ENCODE results near the gene CFAP141. TPM values are rescaled to one million over a fixed set of nuclear protein-coding genes. Genes with fewer than 3 reads are reported as not detected.

CFAP141 gene
- total and polyA plus RNA-seq, 2 of the 13 experiments (the other 11 are each of a cell fraction or from before 2014, with no cell fraction given) = not detected

GRCh38 chr1:154178911-154179811 lies 27.0 kb downstream of the CFAP141 start (continued):
- TF ChIP-seq PRDM10 (CRISPR knock-in tag; IDR thresholded peaks at IDR 0.05; ENCODE audit: low read depth) (no peak), ATF7 (IDR thresholded peaks at IDR 0.05) (no peak), ATF7 (CRISPR knock-in tag; IDR thresholded peaks at IDR 0.05) (no peak), NFIC (IDR thresholded peaks at IDR 0.05; ENCODE audit: low read length) (no peak), SIN3A (IDR thresholded peaks at IDR 0.05; ENCODE audit: borderline replicate concordance, low read depth, low read length) (no peak), PHF8 (CRISPR knock-in tag; IDR thresholded peaks at IDR 0.05) (peak; percentile 19; the same call in 1 of the 2 replicates), ZNF354B (CRISPR knock-in tag; IDR thresholded peaks at IDR 0.05) (no peak), SAP130 (CRISPR knock-in tag; IDR thresholded peaks at IDR 0.05; ENCODE audit: low read depth) (peak; percentile 41; the same call in 1 of the 2 replicates), ARID5B (CRISPR knock-in tag; IDR thresholded peaks at IDR 0.05) (0 out of 2 replicates have a peak, but pooled peaks have one; percentile 31), BRF2 (CRISPR knock-in tag; IDR thresholded peaks at IDR 0.05) (no peak), REPIN1 (CRISPR knock-in tag; IDR thresholded peaks at IDR 0.05; ENCODE audit: borderline replicate concordance, low read depth) (peak; percentile 19; the same call in 1 of the 2 replicates), EED (CRISPR knock-in tag; IDR thresholded peaks at IDR 0.05) (no peak), PAXIP1 (CRISPR knock-in tag; conservative IDR thresholded peaks at IDR 0.05) (peak; percentile 32; the same call in 1 of the 2 replicates)

Measured in HepG2 (cell line).